CD4-positive, alpha-beta T cell (primary cell): ENCODE data around the gene ABCB11. TPM values are rescaled to one million over a fixed set of nuclear protein-coding genes. Genes with fewer than 3 reads are reported as not detected.

Experiments
- ATAC-seq: fragments of 200-7000 bp; cut with Tn5 transposase; one replicate; pipeline ENCODE4 v1.10.0; 2022; ENCODE audit warnings: mild to moderate bottlenecking; ENCODE audit not compliant: poor library complexity
- CTCF ChIA-PET: fragments of 350-600 bp; sonication (Branson Sonifier 250); formaldehyde crosslinking; loops from one replicate; lab custom pipeline; 2021; ENCODE audit warnings: antibody characterized with exemption, inconsistent platforms; lab: Charles Lee
- POLR2A ChIA-PET: fragments of 350-600 bp; sonication (Branson Sonifier 250); formaldehyde crosslinking; loops from one replicate; lab custom pipeline; 2021; ENCODE audit warnings: antibody characterized with exemption, inconsistent platforms; lab: Charles Lee
- DNase-seq, 14 experiments: peaks; one replicate each; pipeline ENCODE4 v3.0.0-alpha.2; 2013 to 2020; ENCODE audit warnings: mixed read lengths in 2 of 14
- H3K27ac ChIP-seq, 2 donors: one replicate each; pipeline versions ENCODE4 v1.5.1 to v1.7.0; 2013; ENCODE audit warnings: low read length in 2 of 2, low read depth in 1 of 2, mild to moderate bottlenecking in 1 of 2
- H3K27me3 ChIP-seq, 2 experiments: 1 replicate in 1 of 2; 2 replicates in 1 of 2; pipeline versions ENCODE4 v1.6.1 to v1.7.0; 2013; ENCODE audit warnings: low read length in 2 of 2, control low read depth in 1 of 2, mild to moderate bottlenecking in 1 of 2, moderate library complexity in 1 of 2; ENCODE audit not compliant: insufficient read depth in 2 of 2, control insufficient read depth in 1 of 2
- H3K36me3 ChIP-seq: one replicate; pipeline ENCODE4 v1.6.1; 2013; ENCODE audit warnings: low read length, control low read depth; ENCODE audit not compliant: insufficient read depth
- H3K4me1 ChIP-seq: one replicate; pipeline ENCODE4 v1.6.1; 2013; ENCODE audit warnings: low read length, control low read depth; ENCODE audit not compliant: insufficient read depth
- H3K4me3 ChIP-seq: one replicate; pipeline ENCODE4 v1.5.1; 2013; ENCODE audit warnings: mild to moderate bottlenecking, low read length, moderate library complexity
- H3K9me3 ChIP-seq, 2 experiments: 1 replicate in 1 of 2; 2 replicates in 1 of 2; pipeline versions ENCODE4 v1.6.1 to v1.7.0; 2013; ENCODE audit warnings: low read length in 2 of 2, mild to moderate bottlenecking in 2 of 2, control low read depth in 1 of 2, moderate library complexity in 1 of 2; ENCODE audit not compliant: control insufficient read depth in 1 of 2, insufficient read depth in 1 of 2
- H3K27ac Mint-ChIP-seq: one replicate; pipeline ENCODE4 v1.8.0; 2020; ENCODE audit warnings: mixed read lengths
- H3K27me3 Mint-ChIP-seq: one replicate; pipeline ENCODE4 v1.8.0; 2021; ENCODE audit warnings: mixed read lengths
- H3K36me3 Mint-ChIP-seq: one replicate; pipeline ENCODE4 v1.8.0; 2021; ENCODE audit warnings: low read depth, mixed read lengths
- H3K4me1 Mint-ChIP-seq: one replicate; pipeline ENCODE4 v1.8.0; 2021; ENCODE audit warnings: low read depth, mixed read lengths
- H3K4me3 Mint-ChIP-seq: one replicate; pipeline ENCODE4 v1.8.0; 2020; ENCODE audit warnings: mild to moderate bottlenecking, mixed read lengths
- H3K9me3 Mint-ChIP-seq: one replicate; pipeline ENCODE4 v1.8.0; 2020; ENCODE audit warnings: mixed read lengths
- CTCF ChIP-seq: fragments of 200-600 bp; IDR thresholded peaks from one replicate; pipeline ENCODE4 v1.8.0; 2022; ENCODE audit warnings: antibody characterized with exemption, mild to moderate bottlenecking
- intact Hi-C, 2 experiments: fragments of 100-400 bp; cut with DNase I in 1 of 2; cut with micrococcal nuclease in 1 of 2; formaldehyde crosslinking; loops; one replicate each; pipeline versions ENCODE4 v1.15.1 to v1.9.0; 2023 to 2025; cut with DNase I, micrococcal nuclease
- total RNA-seq, 174 experiments: library from RNA in 2 of 174; stranded (reverse) in 2 of 174; gene quantifications; one replicate each; pipeline ENCODE4 v1.2.3 and lab custom pipeline; 2021 to 2026

ABCB11 gene
- total RNA-seq, 2 experiments from 2014 or later = not detected

- Histone ChIP-seq H3K9me3 (no peaks in the 10 kb centered on the region), H3K27ac (no peak overlapping the region), H3K27me3 (no peaks in the 10 kb centered on the region), H3K4me3 (no peak overlapping the region), H3K36me3 (no peaks in the 10 kb centered on the region), H3K4me1 (peaks cover 7% of the 10 kb centered on the region)
- CTCF ChIA-PET = no interaction called here
- H3K9me3 Mint-ChIP-seq = no peaks in the 10 kb centered on the region
- POLR2A ChIA-PET = no interaction called here
- TF ChIP-seq CTCF = no peak
- intact Hi-C loops = no loop called here
- no peak overlapping the region for H3K4me3 Mint-ChIP-seq
- H3K4me1 Mint-ChIP-seq = no peaks in the 10 kb centered on the region
- no peak for DNase-seq
- no peak overlapping the region for H3K27ac Mint-ChIP-seq
- no peaks in the 10 kb centered on the region for H3K27me3 Mint-ChIP-seq
- no peaks in the 10 kb centered on the region for H3K36me3 Mint-ChIP-seq
- no peak for ATAC-seq
These were observed 43.0 kb upstream of the ABCB11 start for GRCh38 chr2:169073963-169074751.

- no peak overlapping the region for H3K4me3 ChIP-seq
- intact Hi-C loops = no loop called here
- no peak for ATAC-seq
- H3K27ac ChIP-seq = no peak overlapping the region
- no peak for DNase-seq
- no peak for TF ChIP-seq CTCF
- POLR2A ChIA-PET = no interaction called here
- H3K4me1 ChIP-seq = peaks cover 7% of the 10 kb centered on the region
- H3K9me3 Mint-ChIP-seq = no peaks in the 10 kb centered on the region
- H3K4me1 Mint-ChIP-seq = no peaks in the 10 kb centered on the region
- no peaks in the 10 kb centered on the region for H3K36me3 ChIP-seq
- H3K36me3 Mint-ChIP-seq = no peaks in the 10 kb centered on the region
- CTCF ChIA-PET = no interaction called here
- H3K27me3 Mint-ChIP-seq = no peaks in the 10 kb centered on the region
- no peak overlapping the region for H3K27ac Mint-ChIP-seq
- no peaks in the 10 kb centered on the region for H3K9me3 ChIP-seq
- no peaks in the 10 kb centered on the region for H3K27me3 ChIP-seq
- no peak overlapping the region for H3K4me3 Mint-ChIP-seq
These were observed 42.3 kb upstream of the ABCB11 start for GRCh38 chr2:169073211-169073962.

GRCh38 chr2:169072163-169072925 is 41.2 kb upstream of the ABCB11 start:
- H3K9me3 Mint-ChIP-seq = no peaks in the 10 kb centered on the region
- Histone ChIP-seq H3K27ac (no peak overlapping the region), H3K4me3 (no peak overlapping the region), H3K27me3 (no peaks in the 10 kb centered on the region), H3K9me3 (no peaks in the 10 kb centered on the region), H3K36me3 (no peaks in the 10 kb centered on the region), H3K4me1 (peaks cover 7% of the 10 kb centered on the region)
- no peaks in the 10 kb centered on the region for H3K27me3 Mint-ChIP-seq
- TF ChIP-seq CTCF = no peak
- DNase-seq = peak in 2 of 14 experiments; percentile 35
- intact Hi-C loops = no loop called here
- ChIA-PET CTCF (no interaction called here), POLR2A (no interaction called here)
- H3K4me1 Mint-ChIP-seq = no peaks in the 10 kb centered on the region
- H3K27ac Mint-ChIP-seq = no peak overlapping the region
- no peak overlapping the region for H3K4me3 Mint-ChIP-seq
- H3K36me3 Mint-ChIP-seq = no peaks in the 10 kb centered on the region
- ATAC-seq = no peak
